GM12878 (cell line): ENCODE measurements around the gene KRT37.

Source experiments
- BACH1 ChIP-seq: fragments of 450-650 bp; IDR thresholded peaks from 2 replicates; pipeline ENCODE4 v1.6.1; 2017; ENCODE audit warnings: mild to moderate bottlenecking, borderline replicate concordance
- CBX3 ChIP-seq: fragments of 200-600 bp; sonication (generic); IDR thresholded peaks from 2 replicates; pipeline ENCODE4 v1.6.1; 2016; ENCODE audit warnings: low read depth, borderline replicate concordance
- CREB1 ChIP-seq: IDR thresholded peaks from 2 replicates; pipeline ENCODE4 v1.6.1; 2012; ENCODE audit warnings: low read depth, mild to moderate bottlenecking, inconsistent platforms
- CTCF ChIP-seq, 3 experiments: IDR thresholded peaks in 2 of 3; conservative IDR thresholded peaks in 1 of 3; 2 replicates each; pipeline ENCODE4 v1.5.1; 2011; ENCODE audit warnings: low read depth in 3 of 3, low read length in 3 of 3, mild to moderate bottlenecking in 3 of 3, control low read depth in 2 of 3, moderate library complexity in 2 of 3, inconsistent platforms in 1 of 3, mixed read lengths in 1 of 3; ENCODE audit not compliant: control insufficient read depth in 2 of 3, insufficient read depth in 1 of 3; ENCODE audit errors: extremely low read depth in 1 of 3
- EP300 ChIP-seq, 2 experiments: fragments of 150-350 bp in 1 of 2; IDR thresholded peaks; 2 replicates each; pipeline ENCODE4 v1.6.1; 2011 to 2012; ENCODE audit warnings: low read depth in 2 of 2, low read length in 2 of 2, borderline replicate concordance in 1 of 2, improper control_type of control experiment in 1 of 2, inconsistent platforms in 1 of 2; ENCODE audit not compliant: control insufficient read depth in 1 of 2
- GABPA ChIP-seq: IDR thresholded peaks from 2 replicates; pipeline ENCODE4 v1.6.1; 2014; ENCODE audit warnings: antibody characterized with exemption, low read depth, mild to moderate bottlenecking, inconsistent platforms
- HCFC1 ChIP-seq: fragments of 150-350 bp; IDR thresholded peaks from 2 replicates; pipeline ENCODE4 v1.6.1; 2014; ENCODE audit warnings: low read length
- POLR2A ChIP-seq: IDR thresholded peaks from 2 replicates; pipeline ENCODE4 v1.6.1; 2011; ENCODE audit warnings: low read depth, mild to moderate bottlenecking, low read length
- SIN3A ChIP-seq: IDR thresholded peaks from 2 replicates; pipeline ENCODE4 v1.6.1; 2012; ENCODE audit warnings: low read depth, low read length, improper control_type of control experiment
- TAF1 ChIP-seq: IDR thresholded peaks from 2 replicates; pipeline ENCODE4 v1.6.1; 2011; ENCODE audit warnings: mild to moderate bottlenecking, low read depth, low read length, borderline replicate concordance
- ZNF217 ChIP-seq: fragments of 450-650 bp; IDR thresholded peaks from 2 replicates; pipeline ENCODE4 v1.6.1; 2017; ENCODE audit warnings: antibody characterized with exemption, mild to moderate bottlenecking
- ZNF274 ChIP-seq: IDR thresholded peaks from one replicate; pipeline ENCODE4 v1.8.0; 2011; ENCODE audit not compliant: insufficient read length, insufficient read depth

- no peak for TF ChIP-seq TAF1
- no peak for TF ChIP-seq POLR2A
- no peak for TF ChIP-seq EP300 (IDR thresholded peaks at IDR 0.05; ENCODE audit: borderline replicate concordance in 1 of 2, control insufficient read depth in 1 of 2, low read depth in 2 of 2, low read length in 2 of 2)
- no peak for TF ChIP-seq HCFC1
- no peak for TF ChIP-seq GABPA
- no peak for TF ChIP-seq CTCF (IDR thresholded peaks at IDR 0.05 in 2 of 3, conservative IDR thresholded peaks at IDR 0.05 in 1 of 3; ENCODE audit: control insufficient read depth in 2 of 3, extremely low read depth in 1 of 3, insufficient read depth in 1 of 3, low read depth in 3 of 3, low read length in 3 of 3)
- no peak for TF ChIP-seq CREB1
- no peak for TF ChIP-seq ZNF217
- TF ChIP-seq SIN3A = no peak
- no peak for TF ChIP-seq CBX3
- no peak for TF ChIP-seq ZNF274
- no peak for TF ChIP-seq BACH1
Measured at GRCh38 chr17:41396996-41397660, 27.3 kb downstream of the KRT37 start, which contains the start of gene KRT31.
